Endothelial cell (in vitro differentiated cells): ENCODE data around the gene ARHGEF6. TPM values are rescaled to one million over a fixed set of nuclear protein-coding genes. Genes with fewer than 3 reads are reported as not detected.

Experiments used
- DNase-seq: peaks from one replicate; pipeline ENCODE4 v3.0.0; 2021; ENCODE audit warnings: low spot score
- H3K27ac Mint-ChIP-seq: one replicate; pipeline ENCODE4 v1.8.0; 2021; ENCODE audit warnings: mixed read lengths, inconsistent platforms; ENCODE audit not compliant: unreplicated experiment
- H3K27me3 Mint-ChIP-seq: one replicate; pipeline ENCODE4 v1.8.0; 2021; ENCODE audit warnings: mild to moderate bottlenecking, moderate library complexity, mixed read lengths, inconsistent platforms; ENCODE audit not compliant: unreplicated experiment
- H3K36me3 Mint-ChIP-seq: one replicate; pipeline ENCODE4 v1.8.0; 2021; ENCODE audit warnings: mild to moderate bottlenecking, low read depth, mixed read lengths, inconsistent platforms; ENCODE audit not compliant: unreplicated experiment
- H3K4me1 Mint-ChIP-seq: one replicate; pipeline ENCODE4 v1.8.0; 2021; ENCODE audit warnings: mild to moderate bottlenecking, mixed read lengths, inconsistent platforms; ENCODE audit not compliant: unreplicated experiment
- H3K4me3 Mint-ChIP-seq: one replicate; pipeline ENCODE4 v1.8.0; 2021; ENCODE audit warnings: mild to moderate bottlenecking, mixed read lengths, inconsistent platforms; ENCODE audit not compliant: unreplicated experiment
- H3K9me3 Mint-ChIP-seq: one replicate; pipeline ENCODE4 v1.8.0; 2021; ENCODE audit warnings: mixed read lengths, inconsistent platforms; ENCODE audit not compliant: unreplicated experiment
- total RNA-seq: library from RNA; stranded (reverse); fragmentation: NEBNext Ultra II Directional; extraction: Animal tissue kit (Norgen Biotek cat#: 25700); gene quantifications from one replicate; pipeline ENCODE4 v1.2.1, GENCODE V29; 2021; ENCODE audit not compliant: unreplicated experiment
- TF ChIP-seq, protein P1 (sequence below): fragments of 200-600 bp; sonication (generic); IDR thresholded peaks from one replicate; pipeline ENCODE4 v1.5.0; 2021; ENCODE audit warnings: antibody characterized with exemption; ENCODE audit not compliant: unreplicated experiment

The ARHGEF6 gene
- total RNA-seq, 1 donor from 2014 or later = 18.8 TPM

DNA sequence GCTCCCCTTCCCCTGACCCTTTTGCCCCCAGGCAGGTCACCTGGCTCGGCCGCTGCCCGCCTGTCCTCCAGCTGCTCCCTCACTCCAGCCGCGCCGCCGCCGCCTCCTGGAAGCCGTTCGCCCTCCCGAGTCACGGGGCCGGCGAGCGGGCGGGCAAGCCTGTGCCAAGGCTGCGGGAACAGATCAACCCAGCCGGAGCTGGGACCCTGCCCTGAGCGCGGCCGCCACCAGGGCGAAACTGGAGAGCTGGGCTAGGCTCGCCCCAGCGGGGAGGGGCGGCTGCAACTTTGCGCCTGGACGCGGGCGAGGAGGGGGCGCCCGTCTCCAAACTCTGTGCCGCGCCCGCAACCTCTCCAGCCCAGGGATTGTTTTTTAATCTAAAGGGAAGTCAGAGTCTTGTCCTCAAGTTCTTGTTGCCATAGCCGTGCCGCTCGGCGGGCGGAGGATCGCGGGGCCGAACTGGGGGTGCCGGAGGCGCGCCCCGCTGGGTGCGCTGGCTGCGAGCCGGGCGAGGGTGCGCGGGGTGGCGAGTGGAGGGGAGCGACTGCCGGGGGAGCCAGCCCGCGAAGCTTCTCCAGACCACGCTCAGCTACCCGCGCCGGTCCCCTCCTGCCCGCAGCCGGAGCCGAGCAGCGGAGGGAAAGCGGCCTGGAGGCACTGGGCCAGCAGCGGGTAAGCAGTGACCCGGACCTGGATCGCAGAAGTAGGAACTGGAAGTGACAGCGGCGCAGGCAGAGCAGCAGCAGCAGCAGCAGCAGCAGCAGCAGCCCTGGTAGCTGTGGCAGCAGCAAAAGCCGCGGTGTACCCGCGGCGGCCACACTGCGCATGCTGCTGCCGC is 13.4 kb downstream of the ARHGEF6 start:
- no peaks in the 10 kb centered on the region for H3K9me3 Mint-ChIP-seq
- no peak overlapping the region for H3K27ac Mint-ChIP-seq
- peaks cover 2% of the 10 kb centered on the region for H3K27me3 Mint-ChIP-seq
- peak; percentile 67 for DNase-seq
- H3K4me1 Mint-ChIP-seq = no peaks in the 10 kb centered on the region
- H3K36me3 Mint-ChIP-seq = no peaks in the 10 kb centered on the region
- TF ChIP-seq, protein P1, sequence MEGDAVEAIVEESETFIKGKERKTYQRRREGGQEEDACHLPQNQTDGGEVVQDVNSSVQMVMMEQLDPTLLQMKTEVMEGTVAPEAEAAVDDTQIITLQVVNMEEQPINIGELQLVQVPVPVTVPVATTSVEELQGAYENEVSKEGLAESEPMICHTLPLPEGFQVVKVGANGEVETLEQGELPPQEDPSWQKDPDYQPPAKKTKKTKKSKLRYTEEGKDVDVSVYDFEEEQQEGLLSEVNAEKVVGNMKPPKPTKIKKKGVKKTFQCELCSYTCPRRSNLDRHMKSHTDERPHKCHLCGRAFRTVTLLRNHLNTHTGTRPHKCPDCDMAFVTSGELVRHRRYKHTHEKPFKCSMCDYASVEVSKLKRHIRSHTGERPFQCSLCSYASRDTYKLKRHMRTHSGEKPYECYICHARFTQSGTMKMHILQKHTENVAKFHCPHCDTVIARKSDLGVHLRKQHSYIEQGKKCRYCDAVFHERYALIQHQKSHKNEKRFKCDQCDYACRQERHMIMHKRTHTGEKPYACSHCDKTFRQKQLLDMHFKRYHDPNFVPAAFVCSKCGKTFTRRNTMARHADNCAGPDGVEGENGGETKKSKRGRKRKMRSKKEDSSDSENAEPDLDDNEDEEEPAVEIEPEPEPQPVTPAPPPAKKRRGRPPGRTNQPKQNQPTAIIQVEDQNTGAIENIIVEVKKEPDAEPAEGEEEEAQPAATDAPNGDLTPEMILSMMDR = no peak
- H3K4me3 Mint-ChIP-seq = no peak overlapping the region

DNA sequence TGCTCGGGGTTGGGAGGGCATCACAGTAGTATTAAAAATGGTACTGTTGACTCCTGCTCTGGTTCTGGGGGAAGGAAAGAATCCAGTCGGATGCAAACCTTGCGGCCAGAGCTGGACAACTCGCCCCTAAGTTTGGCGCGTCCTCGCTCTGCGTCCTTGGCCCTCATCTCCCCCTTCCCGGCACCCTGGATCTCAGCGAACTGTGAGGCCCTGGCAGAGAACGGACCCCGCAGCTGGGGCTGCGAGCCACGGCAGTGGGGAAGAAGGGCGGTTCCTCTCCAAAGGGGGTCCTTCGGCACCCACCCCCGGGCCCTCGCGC is 14.0 kb downstream of the ARHGEF6 start:
- TF ChIP-seq, protein P1 = no peak
- Mint-ChIP-seq H3K4me1 (no peaks in the 10 kb centered on the region), H3K36me3 (no peaks in the 10 kb centered on the region), H3K27ac (no peak overlapping the region), H3K4me3 (peak overlapping the region; percentile 80), H3K9me3 (no peaks in the 10 kb centered on the region), H3K27me3 (peaks cover 2% of the 10 kb centered on the region)
- no peak for DNase-seq

DNA sequence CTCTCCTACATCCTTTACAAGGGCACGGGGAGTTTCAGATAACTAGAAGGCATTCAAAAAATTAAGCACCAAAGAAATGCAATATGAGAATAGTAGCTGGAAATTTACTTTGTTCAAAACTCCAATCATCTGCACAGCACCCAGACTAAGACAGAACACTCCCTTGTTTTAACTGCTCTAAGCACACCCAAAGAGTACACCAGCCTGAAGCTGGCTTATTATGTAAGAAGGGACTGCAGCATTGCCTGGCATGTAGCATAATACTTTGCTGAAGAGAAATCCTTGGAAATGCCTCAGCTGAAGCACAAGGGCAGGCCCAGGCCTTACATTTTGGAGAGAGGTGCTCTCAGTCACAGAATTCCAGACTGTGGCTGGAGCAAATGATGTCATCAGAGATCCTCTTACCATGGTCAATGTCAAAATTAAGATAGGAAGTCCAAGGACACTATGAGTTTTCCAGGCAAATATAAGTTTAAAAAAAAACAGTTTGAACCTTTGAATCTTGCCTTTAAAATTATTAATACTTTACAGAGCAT is 14.8 kb downstream of the ARHGEF6 start:
- no peak overlapping the region for H3K27ac Mint-ChIP-seq
- DNase-seq = no peak
- H3K27me3 Mint-ChIP-seq = peaks cover 2% of the 10 kb centered on the region
- H3K9me3 Mint-ChIP-seq = no peaks in the 10 kb centered on the region
- peak overlapping the region; percentile 80 for H3K4me3 Mint-ChIP-seq
- TF ChIP-seq, protein P1 = no peak
- no peaks in the 10 kb centered on the region for H3K36me3 Mint-ChIP-seq
- no peaks in the 10 kb centered on the region for H3K4me1 Mint-ChIP-seq

DNA sequence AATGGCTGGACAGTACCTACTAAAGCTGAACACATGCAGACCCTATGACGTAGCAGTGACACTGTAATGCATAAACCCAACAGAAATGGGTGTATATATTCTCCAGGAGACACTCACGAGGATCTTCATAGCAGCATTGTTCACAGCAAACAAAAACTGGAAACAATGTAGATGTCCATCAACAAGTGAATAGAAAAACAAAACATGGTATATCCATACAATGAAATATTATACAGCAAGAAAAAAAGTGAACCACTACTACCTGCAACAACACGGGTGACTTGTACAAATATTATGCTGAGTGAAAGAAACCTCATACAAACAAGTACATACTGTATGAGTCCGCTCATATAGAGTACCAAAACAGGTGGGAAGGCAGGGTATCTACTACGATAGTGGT is 16.5 kb downstream of the ARHGEF6 start:
- Mint-ChIP-seq H3K36me3 (no peaks in the 10 kb centered on the region), H3K4me1 (no peaks in the 10 kb centered on the region), H3K27me3 (peaks cover 2% of the 10 kb centered on the region), H3K4me3 (no peak overlapping the region), H3K27ac (no peak overlapping the region), H3K9me3 (no peaks in the 10 kb centered on the region)
- DNase-seq = no peak
- TF ChIP-seq, protein P1 = no peak

DNA sequence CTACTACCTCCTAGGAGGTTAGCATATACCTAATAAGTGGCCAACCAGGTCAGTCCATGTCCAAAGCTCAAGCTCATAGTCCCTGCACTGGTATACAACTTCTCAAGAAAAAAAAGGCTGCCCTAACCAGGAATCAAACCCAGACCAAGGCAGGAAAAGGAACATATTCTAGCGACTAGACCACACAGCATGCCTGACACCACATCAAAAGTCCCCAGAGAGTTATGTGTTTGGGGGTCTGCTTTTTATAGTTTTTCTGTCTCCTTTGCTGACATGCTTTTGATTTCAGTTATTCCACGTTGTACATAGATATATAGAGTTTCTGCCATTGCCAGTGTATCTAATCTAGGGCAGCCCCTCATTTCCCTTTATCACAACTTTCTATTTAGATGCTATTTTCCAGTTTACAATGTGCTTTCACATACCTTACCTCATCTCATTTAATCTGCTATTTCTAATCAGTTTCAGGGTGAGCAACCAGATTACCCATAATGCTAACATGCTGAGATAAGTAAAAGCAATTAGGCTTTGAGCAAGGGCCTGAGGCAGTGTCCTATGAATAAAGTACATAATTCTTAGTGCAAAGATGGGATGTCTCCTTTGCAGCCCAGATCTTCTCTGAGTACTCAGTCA is 17.8 kb downstream of the ARHGEF6 start:
- H3K4me1 Mint-ChIP-seq = no peaks in the 10 kb centered on the region
- DNase-seq = no peak
- TF ChIP-seq, protein P1 = no peak
- peaks cover 2% of the 10 kb centered on the region for H3K27me3 Mint-ChIP-seq
- H3K36me3 Mint-ChIP-seq = no peaks in the 10 kb centered on the region
- no peaks in the 10 kb centered on the region for H3K9me3 Mint-ChIP-seq
- H3K27ac Mint-ChIP-seq = no peak overlapping the region
- no peak overlapping the region for H3K4me3 Mint-ChIP-seq
